Fibroblast of pulmonary artery (primary cell): ENCODE measurements around the gene ZNF341.

Experiments
- DNase-seq: peaks from one replicate; pipeline ENCODE4 v3.0.0-alpha.2; 2010; ENCODE audit warnings: low read depth
- H3K4me3 ChIP-seq: replicated peaks from 2 replicates; pipeline ENCODE4 v1.5.1; 2011; ENCODE audit warnings: low read depth, mild to moderate bottlenecking, control low read depth, low read length, moderate library complexity
- TF ChIP-seq, protein P1 (sequence below): IDR thresholded peaks from 2 replicates; pipeline ENCODE4 v1.5.1; 2011; ENCODE audit warnings: mild to moderate bottlenecking, control low read depth, low read length, inconsistent platforms; ENCODE audit errors: missing control alignments

The ZNF341 gene

DNA sequence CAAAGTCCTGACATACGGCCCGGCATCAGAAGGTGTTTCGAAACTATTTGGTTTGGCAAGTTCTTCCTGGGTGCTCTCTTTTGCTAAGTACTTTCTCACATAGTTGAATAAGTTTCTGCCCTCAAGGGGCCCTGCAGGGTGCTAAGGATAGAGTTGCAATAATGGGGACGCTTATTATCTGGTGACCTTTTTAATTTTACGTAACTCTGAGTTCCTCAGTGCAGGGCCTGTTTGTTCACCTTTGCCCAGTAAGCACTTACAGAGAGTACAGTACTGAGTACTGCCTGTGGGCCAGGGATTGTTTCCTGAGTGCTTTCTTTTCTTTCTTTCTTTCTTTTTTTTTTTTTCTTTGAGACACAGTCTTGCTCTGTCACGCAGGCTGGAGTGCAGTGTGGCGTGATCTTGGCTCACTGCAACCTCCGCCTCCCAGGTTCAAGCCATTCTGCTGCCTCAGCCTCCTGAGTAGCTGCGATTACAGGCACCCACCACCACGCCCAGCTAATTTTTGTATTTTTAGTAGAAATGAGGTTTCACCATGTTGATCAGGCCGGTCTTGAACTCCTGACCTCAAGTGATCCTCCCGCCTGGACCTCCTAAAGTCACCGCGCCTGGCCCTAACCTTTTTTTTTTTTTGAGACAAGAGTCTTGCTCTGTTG, 7.2 kb upstream of the ZNF341 start:
- TF ChIP-seq, protein P1, sequence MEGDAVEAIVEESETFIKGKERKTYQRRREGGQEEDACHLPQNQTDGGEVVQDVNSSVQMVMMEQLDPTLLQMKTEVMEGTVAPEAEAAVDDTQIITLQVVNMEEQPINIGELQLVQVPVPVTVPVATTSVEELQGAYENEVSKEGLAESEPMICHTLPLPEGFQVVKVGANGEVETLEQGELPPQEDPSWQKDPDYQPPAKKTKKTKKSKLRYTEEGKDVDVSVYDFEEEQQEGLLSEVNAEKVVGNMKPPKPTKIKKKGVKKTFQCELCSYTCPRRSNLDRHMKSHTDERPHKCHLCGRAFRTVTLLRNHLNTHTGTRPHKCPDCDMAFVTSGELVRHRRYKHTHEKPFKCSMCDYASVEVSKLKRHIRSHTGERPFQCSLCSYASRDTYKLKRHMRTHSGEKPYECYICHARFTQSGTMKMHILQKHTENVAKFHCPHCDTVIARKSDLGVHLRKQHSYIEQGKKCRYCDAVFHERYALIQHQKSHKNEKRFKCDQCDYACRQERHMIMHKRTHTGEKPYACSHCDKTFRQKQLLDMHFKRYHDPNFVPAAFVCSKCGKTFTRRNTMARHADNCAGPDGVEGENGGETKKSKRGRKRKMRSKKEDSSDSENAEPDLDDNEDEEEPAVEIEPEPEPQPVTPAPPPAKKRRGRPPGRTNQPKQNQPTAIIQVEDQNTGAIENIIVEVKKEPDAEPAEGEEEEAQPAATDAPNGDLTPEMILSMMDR = no peak
- DNase-seq = peak; percentile 39
- H3K4me3 ChIP-seq = no peak overlapping the region

GRCh38 chr20:33725607-33726264, 6.1 kb upstream of the ZNF341 start:
- TF ChIP-seq, protein P1 = no peak
- no peak for DNase-seq
- H3K4me3 ChIP-seq = no peak overlapping the region

GRCh38 chr20:33727115-33727479, 4.7 kb upstream of the ZNF341 start:
- no peak for DNase-seq
- no peak overlapping the region for H3K4me3 ChIP-seq
- TF ChIP-seq, protein P1 = no peak

DNA sequence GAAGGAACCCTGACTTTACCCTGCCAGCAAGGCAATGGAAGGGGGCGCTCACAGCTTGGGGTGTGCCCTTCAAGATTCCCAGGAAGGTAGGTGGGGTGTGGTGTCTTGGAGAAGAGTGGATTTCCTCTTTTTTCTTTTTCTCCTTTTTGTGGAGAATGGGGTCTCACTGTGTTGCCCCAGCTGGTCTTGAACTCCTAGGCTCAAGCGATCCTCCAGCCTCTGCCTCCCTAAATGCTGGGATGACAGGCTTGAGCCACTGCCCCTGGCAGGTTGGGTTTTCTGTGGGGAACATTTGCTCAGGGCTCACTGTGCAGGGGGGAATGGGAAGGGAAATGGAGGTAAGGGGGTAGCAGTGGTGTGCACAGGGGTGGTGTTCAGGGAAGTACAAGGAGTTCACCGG, 4.0 kb upstream of the ZNF341 start:
- TF ChIP-seq, protein P1 = no peak
- no peak for DNase-seq
- no peak overlapping the region for H3K4me3 ChIP-seq

DNA sequence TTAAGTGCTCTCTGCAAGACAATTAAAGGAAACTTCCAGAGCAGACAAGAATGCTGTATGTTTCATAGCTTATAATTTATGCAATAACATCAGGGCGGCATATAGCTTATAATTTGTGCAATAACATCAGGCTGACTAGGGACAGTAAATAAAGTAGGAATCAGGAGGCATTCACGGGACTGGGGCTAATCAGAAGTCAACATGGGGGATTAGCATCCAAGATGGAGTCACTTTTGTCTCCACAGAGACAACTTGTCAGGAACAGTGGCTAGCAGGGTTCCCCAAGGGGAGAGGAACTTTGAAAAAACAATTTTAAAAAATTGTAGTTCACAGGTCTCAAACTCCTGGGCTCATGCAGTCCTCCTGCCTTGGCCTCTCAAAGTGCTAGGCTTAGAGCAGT, 3.3 kb upstream of the ZNF341 start:
- H3K4me3 ChIP-seq = no peak overlapping the region
- TF ChIP-seq, protein P1 = no peak
- no peak for DNase-seq

DNA sequence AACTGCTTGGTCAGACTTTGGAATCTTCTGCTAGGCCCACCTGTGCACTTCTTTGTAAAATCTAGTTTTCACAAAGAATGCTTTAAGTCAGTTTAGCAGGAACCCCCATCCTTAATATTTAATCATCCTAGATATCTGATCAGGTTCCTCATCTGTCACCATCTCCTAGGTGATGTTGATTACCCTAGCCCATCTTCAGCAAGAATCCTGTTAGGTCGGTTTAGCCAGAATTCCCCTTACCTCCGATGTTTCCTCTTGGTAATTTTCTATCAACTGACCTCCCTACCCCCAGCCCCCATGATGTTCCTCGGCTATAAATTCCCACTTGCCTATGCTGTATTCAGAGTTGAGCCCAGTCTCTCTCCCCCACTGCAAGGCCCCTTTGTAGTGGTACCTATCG, 2.7 kb upstream of the ZNF341 start:
- no peak overlapping the region for H3K4me3 ChIP-seq
- TF ChIP-seq, protein P1 = no peak
- DNase-seq = no peak
